Memory B cell (primary cell): ENCODE results near the gene MFAP1.

Source experiments
- ATAC-seq: fragments of 150-1000 bp; cut with Tn5 transposase; 2 replicates; pipeline ENCODE4 v1.10.0; 2021; ENCODE audit warnings: low read depth, mild to moderate bottlenecking, moderate library complexity
- DNase-seq, 2 donors: peaks; one replicate each; pipeline ENCODE4 v3.0.0; 2022; ENCODE audit warnings: low spot score in 2 of 2
- H3K27ac Mint-ChIP-seq: one replicate; pipeline ENCODE4 v1.8.0; 2022; ENCODE audit warnings: mild to moderate bottlenecking, moderate library complexity, mixed read lengths
- H3K27me3 Mint-ChIP-seq: one replicate; pipeline ENCODE4 v1.8.0; 2022; ENCODE audit warnings: mixed read lengths
- H3K36me3 Mint-ChIP-seq: one replicate; pipeline ENCODE4 v1.8.0; 2022; ENCODE audit warnings: mild to moderate bottlenecking, mixed read lengths
- H3K4me1 Mint-ChIP-seq: one replicate; pipeline ENCODE4 v1.8.0; 2022; ENCODE audit warnings: mixed read lengths
- H3K4me3 Mint-ChIP-seq: one replicate; pipeline ENCODE4 v1.8.0; 2022; ENCODE audit warnings: mild to moderate bottlenecking, moderate library complexity, mixed read lengths
- H3K9me3 Mint-ChIP-seq: one replicate; pipeline ENCODE4 v1.8.0; 2022; ENCODE audit warnings: mixed read lengths

The MFAP1 gene

GRCh38 chr15:43776718-43777266 lies 47.7 kb downstream of the MFAP1 start, which contains the start of gene ELL3:
TSS of gene ELL3 (minus strand) at chr15:43776966. CDS start at chr15:43776901, 65 bp downstream.
- Mint-ChIP-seq H3K4me3 (peak within 1 kb of the TSS; percentile 93), H3K9me3 (no peaks in the 10 kb centered on the region), H3K4me1 (peaks cover 13% of the 10 kb centered on the region), H3K27me3 (peaks cover 2% of the 10 kb centered on the region), H3K27ac (peak within 1 kb of the TSS; percentile 90), H3K36me3 (peaks cover 10% of the 10 kb centered on the region)
- ATAC-seq (peak; percentile 59), DNase-seq (peak; percentile 58 to 68)

GRCh38 chr15:43776101-43776717 lies 48.3 kb downstream of the MFAP1 start:
- DNase-seq (peak; percentile 76 to 82), ATAC-seq (peak; percentile 77)
- Mint-ChIP-seq H3K27me3 (peaks cover 2% of the 10 kb centered on the region), H3K9me3 (no peaks in the 10 kb centered on the region), H3K4me3 (peak overlapping the region; percentile 93), H3K36me3 (peaks cover 12% of the 10 kb centered on the region), H3K27ac (peak overlapping the region; percentile 90), H3K4me1 (peaks cover 13% of the 10 kb centered on the region)

GRCh38 chr15:43775411-43775965 lies 49.0 kb downstream of the MFAP1 start:
- Mint-ChIP-seq H3K9me3 (no peaks in the 10 kb centered on the region), H3K4me1 (peaks cover 13% of the 10 kb centered on the region), H3K27me3 (no peaks in the 10 kb centered on the region), H3K4me3 (peak overlapping the region; percentile 93), H3K36me3 (peaks cover 16% of the 10 kb centered on the region), H3K27ac (peak overlapping the region; percentile 90)
- no peak for DNase-seq
- no peak for ATAC-seq

- DNase-seq (no peak), ATAC-seq (no peak)
- peaks cover 21% of the 10 kb centered on the region for H3K36me3 Mint-ChIP-seq
- no peak overlapping the region for H3K4me3 Mint-ChIP-seq
- H3K9me3 Mint-ChIP-seq, result no peaks in the 10 kb centered on the region
- H3K4me1 Mint-ChIP-seq, result peaks cover 20% of the 10 kb centered on the region
- H3K27ac Mint-ChIP-seq, result no peak overlapping the region
- H3K27me3 Mint-ChIP-seq, result no peaks in the 10 kb centered on the region
Measured at GRCh38 chr15:43774062-43774461, 50.4 kb downstream of the MFAP1 start.

GRCh38 chr15:43772624-43773023 lies 51.9 kb downstream of the MFAP1 start:
- no peak for ATAC-seq
- H3K27ac Mint-ChIP-seq, result no peak overlapping the region
- H3K27me3 Mint-ChIP-seq, result no peaks in the 10 kb centered on the region
- H3K9me3 Mint-ChIP-seq, result no peaks in the 10 kb centered on the region
- no peak overlapping the region for H3K4me3 Mint-ChIP-seq
- DNase-seq, result no peak
- peaks cover 20% of the 10 kb centered on the region for H3K4me1 Mint-ChIP-seq
- H3K36me3 Mint-ChIP-seq, result peaks cover 25% of the 10 kb centered on the region

- no peak for ATAC-seq
- DNase-seq, result no peak
- Mint-ChIP-seq H3K4me3 (no peak overlapping the region), H3K27ac (no peak overlapping the region), H3K4me1 (peaks cover 20% of the 10 kb centered on the region), H3K9me3 (no peaks in the 10 kb centered on the region), H3K27me3 (no peaks in the 10 kb centered on the region), H3K36me3 (peaks cover 29% of the 10 kb centered on the region)
Measured at GRCh38 chr15:43771816-43772215, 52.7 kb downstream of the MFAP1 start.

GRCh38 chr15:43769584-43770228 lies 54.8 kb downstream of the MFAP1 start:
- ATAC-seq (peak; percentile 74), DNase-seq (peak; percentile 48 to 58)
- H3K27me3 Mint-ChIP-seq, result no peaks in the 10 kb centered on the region
- peaks cover 38% of the 10 kb centered on the region for H3K36me3 Mint-ChIP-seq
- H3K27ac Mint-ChIP-seq, result no peak overlapping the region
- H3K4me3 Mint-ChIP-seq, result no peak overlapping the region
- H3K4me1 Mint-ChIP-seq, result peaks cover 7% of the 10 kb centered on the region
- H3K9me3 Mint-ChIP-seq, result no peaks in the 10 kb centered on the region

- peaks cover 31% of the 10 kb centered on the region for H3K36me3 Mint-ChIP-seq
- no peaks in the 10 kb centered on the region for H3K9me3 Mint-ChIP-seq
- H3K4me3 Mint-ChIP-seq, result no peak overlapping the region
- ATAC-seq (no peak), DNase-seq (no peak)
- H3K27me3 Mint-ChIP-seq, result no peaks in the 10 kb centered on the region
- H3K27ac Mint-ChIP-seq, result no peak overlapping the region
- H3K4me1 Mint-ChIP-seq, result no peaks in the 10 kb centered on the region
Measured at GRCh38 chr15:43763819-43764446, 60.6 kb downstream of the MFAP1 start.

GRCh38 chr15:43762824-43763223 lies 61.7 kb downstream of the MFAP1 start:
- no peak for DNase-seq
- Mint-ChIP-seq H3K36me3 (peaks cover 27% of the 10 kb centered on the region), H3K4me3 (no peak overlapping the region), H3K9me3 (no peaks in the 10 kb centered on the region), H3K27me3 (no peaks in the 10 kb centered on the region), H3K4me1 (no peaks in the 10 kb centered on the region), H3K27ac (no peak overlapping the region)
- no peak for ATAC-seq
